Prostate gland (tissue), 2 donors: ENCODE measurements around the gene ALPK3. TPM values are rescaled to one million over a fixed set of nuclear protein-coding genes. Genes with fewer than 3 reads are reported as not detected.

Experiments
- DNase-seq: peaks from one replicate; pipeline ENCODE4 v3.0.0-alpha.2; 2019; ENCODE audit warnings: low spot score
- H3K27ac ChIP-seq, 2 donors: fragments of 200-600 bp; sonication (generic); 2 replicates each; pipeline ENCODE4 v1.5.1; 2017 to 2019
- H3K27me3 ChIP-seq: fragments of 200-600 bp; sonication (generic); replicated peaks from 2 replicates; pipeline ENCODE4 v1.5.1; 2019; ENCODE audit not compliant: insufficient read depth
- H3K36me3 ChIP-seq, 2 donors: fragments of 200-600 bp; sonication (generic); 1 replicate in 1 of 2; 2 replicates in 1 of 2; pipeline versions ENCODE4 v1.5.1 to v1.8.1; 2017 to 2019
- H3K4me1 ChIP-seq: fragments of 200-600 bp; sonication (generic); replicated peaks from 2 replicates; pipeline ENCODE4 v1.5.1; 2019
- H3K4me3 ChIP-seq, 2 donors: fragments of 200-600 bp; sonication (generic); 2 replicates each; pipeline ENCODE4 v1.5.1; 2017 to 2019
- H3K9me3 ChIP-seq: fragments of 200-600 bp; sonication (generic); 2 replicates; pipeline ENCODE4 v1.5.1; 2017
- POLR2A ChIP-seq: fragments of 450-650 bp; IDR thresholded peaks from one replicate; pipeline ENCODE4 v1.6.1; 2016; ENCODE audit warnings: antibody characterized with exemption, mild to moderate bottlenecking
- POLR2AphosphoS5 ChIP-seq: sonication (generic); formaldehyde crosslinking; IDR thresholded peaks from one replicate; pipeline ENCODE4 v1.6.1; 2017; ENCODE audit warnings: antibody characterized with exemption
- WGBS: methylation state at CpG from one replicate; pipeline ENCODE4 v1.1.5; 2018; 5-methylcytosine and 5-hydroxymethylcytosine counted together
- intact Hi-C: fragments of 100-400 bp; cut with DNase I; formaldehyde crosslinking; loops from one replicate; pipeline ENCODE4 v1.14.2; 2022
- total RNA-seq, 2 donors: library from RNA; depleted of rRNA; stranded (reverse); fragments of >200 nt; gene quantifications; one replicate each; pipeline ENCODE4 v1.1.0, GENCODE V29; 2016
- TF ChIP-seq, protein P1 (sequence below), 4 experiments: fragments of 200-600 bp in 2 of 4; fragments of 450-650 bp in 2 of 4; sonication (generic) in 2 of 4; IDR thresholded peaks; 1 replicate in 3 of 4; 2 replicates in 1 of 4; pipeline ENCODE4 v1.5.1; 2016 to 2019; ENCODE audit warnings: antibody characterized with exemption in 4 of 4, mild to moderate bottlenecking in 2 of 4, moderate library complexity in 2 of 4

ALPK3 gene
- total RNA-seq, 2 donors from 2014 or later, result 0.68 to 7.2 TPM

GRCh38 chr15:84797212-84797611, 19.9 kb upstream of the ALPK3 start:
- no peaks in the 10 kb centered on the region for H3K4me1 ChIP-seq
- no peaks in the 10 kb centered on the region for H3K9me3 ChIP-seq
- peaks cover 8 to 12% of the 10 kb centered on the region in 2 donors for H3K36me3 ChIP-seq
- TF ChIP-seq, protein P1, sequence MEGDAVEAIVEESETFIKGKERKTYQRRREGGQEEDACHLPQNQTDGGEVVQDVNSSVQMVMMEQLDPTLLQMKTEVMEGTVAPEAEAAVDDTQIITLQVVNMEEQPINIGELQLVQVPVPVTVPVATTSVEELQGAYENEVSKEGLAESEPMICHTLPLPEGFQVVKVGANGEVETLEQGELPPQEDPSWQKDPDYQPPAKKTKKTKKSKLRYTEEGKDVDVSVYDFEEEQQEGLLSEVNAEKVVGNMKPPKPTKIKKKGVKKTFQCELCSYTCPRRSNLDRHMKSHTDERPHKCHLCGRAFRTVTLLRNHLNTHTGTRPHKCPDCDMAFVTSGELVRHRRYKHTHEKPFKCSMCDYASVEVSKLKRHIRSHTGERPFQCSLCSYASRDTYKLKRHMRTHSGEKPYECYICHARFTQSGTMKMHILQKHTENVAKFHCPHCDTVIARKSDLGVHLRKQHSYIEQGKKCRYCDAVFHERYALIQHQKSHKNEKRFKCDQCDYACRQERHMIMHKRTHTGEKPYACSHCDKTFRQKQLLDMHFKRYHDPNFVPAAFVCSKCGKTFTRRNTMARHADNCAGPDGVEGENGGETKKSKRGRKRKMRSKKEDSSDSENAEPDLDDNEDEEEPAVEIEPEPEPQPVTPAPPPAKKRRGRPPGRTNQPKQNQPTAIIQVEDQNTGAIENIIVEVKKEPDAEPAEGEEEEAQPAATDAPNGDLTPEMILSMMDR (IDR thresholded peaks at IDR 0.05), result no peak
- TF ChIP-seq POLR2AphosphoS5 (no peak), POLR2A (no peak)
- 95% methylated on average over 4 of the region's 4 CpGs for WGBS
- intact Hi-C loops, result no loop called here
- no peak overlapping the region for H3K4me3 ChIP-seq
- no peak for DNase-seq
- H3K27ac ChIP-seq, result no peak overlapping the region
- H3K27me3 ChIP-seq, result no peaks in the 10 kb centered on the region

GRCh38 chr15:84797801-84798200, 19.4 kb upstream of the ALPK3 start:
- Histone ChIP-seq H3K4me3 (no peak overlapping the region), H3K36me3 (peaks cover 8 to 12% of the 10 kb centered on the region in 2 donors), H3K27ac (no peak overlapping the region), H3K4me1 (no peaks in the 10 kb centered on the region), H3K9me3 (no peaks in the 10 kb centered on the region), H3K27me3 (no peaks in the 10 kb centered on the region)
- intact Hi-C loops, result no loop called here
- WGBS, result 97% methylated on average over 3 of the region's 3 CpGs
- DNase-seq, result no peak
- TF ChIP-seq POLR2AphosphoS5 (no peak), POLR2A (no peak)
- TF ChIP-seq, protein P1 (IDR thresholded peaks at IDR 0.05), result no peak

DNA sequence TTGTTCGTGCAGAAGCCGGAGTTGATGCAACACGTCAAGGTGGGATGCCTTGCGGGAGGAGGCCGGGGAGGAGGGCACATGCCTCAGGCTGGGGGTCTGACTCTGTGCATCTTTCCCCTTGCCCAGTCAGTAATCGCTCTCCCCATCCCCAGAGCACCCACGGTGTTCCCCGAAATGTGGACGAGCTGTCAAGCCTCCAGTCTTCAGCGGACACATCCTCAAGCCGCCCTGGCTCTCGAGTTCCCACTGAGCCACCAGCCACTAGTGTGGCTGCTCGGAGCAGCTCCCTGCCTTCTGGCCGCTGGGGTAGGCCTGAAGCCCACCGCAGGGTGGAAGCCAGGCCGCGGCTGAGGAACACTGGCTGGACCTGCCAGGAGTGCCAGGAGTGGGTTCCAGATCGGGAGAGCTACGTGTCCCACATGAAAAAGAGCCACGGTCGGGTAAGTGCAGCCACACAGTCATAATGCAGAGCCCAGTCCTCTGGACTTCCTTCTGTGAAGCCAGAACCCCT, 18.7 kb upstream of the ALPK3 start:
- Histone ChIP-seq H3K4me3 (no peak overlapping the region), H3K36me3 (peaks cover 8 to 12% of the 10 kb centered on the region in 2 donors), H3K4me1 (no peaks in the 10 kb centered on the region), H3K27ac (no peak overlapping the region), H3K27me3 (no peaks in the 10 kb centered on the region), H3K9me3 (no peaks in the 10 kb centered on the region)
- WGBS, result 95% methylated on average over 21 of the region's 21 CpGs
- intact Hi-C loops, result no loop called here
- DNase-seq, result no peak
- TF ChIP-seq, protein P1 (IDR thresholded peaks at IDR 0.05), result no peak
- TF ChIP-seq POLR2AphosphoS5, result no peak
- TF ChIP-seq POLR2A, result no peak

- H3K36me3 ChIP-seq, result peaks cover 8 to 12% of the 10 kb centered on the region in 2 donors
- H3K27ac ChIP-seq, result no peak overlapping the region
These were observed 17.5 kb upstream of the ALPK3 start for GRCh38 chr15:84799511-84800187.

More at GRCh38 chr15:84799511-84800187, 17.5 kb upstream of the ALPK3 start:
- Histone ChIP-seq H3K9me3 (no peaks in the 10 kb centered on the region), H3K4me1 (no peaks in the 10 kb centered on the region), H3K27me3 (no peaks in the 10 kb centered on the region), H3K4me3 (no peak overlapping the region)
- intact Hi-C loops, result no loop called here
- TF ChIP-seq, protein P1 (IDR thresholded peaks at IDR 0.05), result no peak
- TF ChIP-seq POLR2AphosphoS5 (no peak), POLR2A (no peak)
- WGBS, result 83% methylated on average over 10 of the region's 10 CpGs
- no peak for DNase-seq
